IMR-90 (cell line): ENCODE results near the gene DOCK2. TPM values are rescaled to one million over a fixed set of nuclear protein-coding genes. Genes with fewer than 3 reads are reported as not detected.

Experiments
- ATAC-seq: fragments of 200-7000 bp; cut with Tn5 transposase; 2 replicates; pipeline ENCODE4 v1.9.1; 2020; ENCODE audit warnings: low read depth, mild to moderate bottlenecking, moderate library complexity
- BruUV-seq: library from RNA; stranded (reverse); fragments of 400-500 nt; replicated peaks from 2 replicates; lab custom pipeline; 2021; lab: Mats Ljungman, UMichigan
- CTCF ChIA-PET: fragments of 300-600 bp; formaldehyde crosslinking; extraction: SDS; loops from one replicate; lab custom pipeline; 2021; ENCODE audit warnings: antibody characterized with exemption; lab: Yijun Ruan, JAX
- POLR2A ChIA-PET: fragments of 300-600 bp; sonication (Branson Sonifier 250); formaldehyde crosslinking; loops from one replicate; lab custom pipeline; 2022; ENCODE audit warnings: antibody characterized with exemption; ENCODE audit not compliant: unreplicated experiment; lab: Charles Lee
- DNase-seq: peaks from one replicate; pipeline ENCODE4 v3.0.0; 2013
- H2AFZ ChIP-seq: replicated peaks from 2 replicates; pipeline ENCODE3; 2013; ENCODE audit warnings: low read length, mild to moderate bottlenecking; ENCODE audit not compliant: poor library complexity
- H2AK5ac ChIP-seq: 2 replicates; pipeline ENCODE4 v1.6.1; 2013; ENCODE audit warnings: low read depth, low read length, inconsistent platforms
- H2AK9ac ChIP-seq: replicated peaks from 2 replicates; pipeline ENCODE3; 2013; ENCODE audit warnings: mild to moderate bottlenecking, low read depth, low read length, moderate library complexity; ENCODE audit not compliant: poor library complexity
- H2BK120ac ChIP-seq: 2 replicates; pipeline ENCODE4 v1.6.1; 2013; ENCODE audit warnings: low read depth, low read length, inconsistent platforms
- H2BK15ac ChIP-seq: 3 replicates; pipeline ENCODE4 v1.6.1; 2013; ENCODE audit warnings: low read depth, low read length, inconsistent platforms
- H2BK20ac ChIP-seq: 2 replicates; pipeline ENCODE4 v1.6.1; 2013; ENCODE audit warnings: low read depth, mild to moderate bottlenecking, inconsistent platforms, low read length, moderate library complexity
- H2BK5ac ChIP-seq: 2 replicates; pipeline ENCODE4 v1.6.1; 2013; ENCODE audit warnings: mild to moderate bottlenecking, low read depth, low read length, inconsistent platforms; ENCODE audit not compliant: poor library complexity, severe bottlenecking
- H3K14ac ChIP-seq: replicated peaks from 2 replicates; pipeline ENCODE4 v1.6.1; 2013; ENCODE audit warnings: low read depth, low read length, inconsistent platforms
- H3K18ac ChIP-seq: 2 replicates; pipeline ENCODE4 v1.6.1; 2013; ENCODE audit warnings: low read depth, low read length, control low read depth
- H3K23ac ChIP-seq: 2 replicates; pipeline ENCODE4 v1.6.1; 2013; ENCODE audit warnings: low read depth, low read length, inconsistent platforms
- H3K27ac ChIP-seq: 2 replicates; pipeline ENCODE4 v1.5.1; 2013; ENCODE audit warnings: mild to moderate bottlenecking, control low read depth, low read length; ENCODE audit not compliant: insufficient read depth
- H3K27me3 ChIP-seq: 2 replicates; pipeline ENCODE4 v1.6.1; 2013; ENCODE audit warnings: low read length; ENCODE audit not compliant: control insufficient read depth, insufficient read depth
- H3K36me3 ChIP-seq: 2 replicates; pipeline ENCODE4 v1.6.1; 2013; ENCODE audit warnings: low read length, mixed read lengths; ENCODE audit not compliant: control insufficient read depth, insufficient read depth
- H3K4ac ChIP-seq: 2 replicates; pipeline ENCODE4 v1.6.1; 2013; ENCODE audit warnings: low read depth, low read length, inconsistent platforms
- H3K4me1 ChIP-seq: 2 replicates; pipeline ENCODE4 v1.6.1; 2013; ENCODE audit warnings: low read length, mixed read lengths; ENCODE audit not compliant: control insufficient read depth, insufficient read depth
- H3K4me2 ChIP-seq: 2 replicates; pipeline ENCODE4 v1.6.1; 2013; ENCODE audit warnings: low read depth, mild to moderate bottlenecking, control low read depth, low read length, moderate library complexity
- H3K4me3 ChIP-seq: 2 replicates; pipeline ENCODE4 v1.5.1; 2013; ENCODE audit warnings: low read depth, mild to moderate bottlenecking, control low read depth, low read length, moderate library complexity; ENCODE audit not compliant: insufficient read depth
- H3K56ac ChIP-seq: 2 replicates; pipeline ENCODE4 v1.6.1; 2013; ENCODE audit warnings: low read length, inconsistent platforms; ENCODE audit not compliant: insufficient read depth; ENCODE audit errors: extremely low read depth
- H3K79me1 ChIP-seq, 2 experiments: 2 replicates each; pipeline ENCODE4 v1.6.1; 2013; ENCODE audit warnings: low read length in 2 of 2, inconsistent platforms in 1 of 2, low read depth in 1 of 2
- H3K9ac ChIP-seq: 2 replicates; pipeline ENCODE4 v1.6.1; 2013; ENCODE audit warnings: low read depth, low read length, control low read depth
- H3K9me1 ChIP-seq: 2 replicates; pipeline ENCODE4 v1.6.1; 2013; ENCODE audit warnings: low read length, inconsistent platforms; ENCODE audit not compliant: insufficient read depth
- H3K9me3 ChIP-seq: 2 replicates; pipeline ENCODE4 v1.6.1; 2013; ENCODE audit warnings: low read length; ENCODE audit not compliant: control insufficient read depth, insufficient read depth
- H4K20me1 ChIP-seq: 2 replicates; pipeline ENCODE4 v1.6.1; 2013; ENCODE audit warnings: low read length, inconsistent platforms; ENCODE audit not compliant: insufficient read depth
- H4K5ac ChIP-seq: 2 replicates; pipeline ENCODE4 v1.6.1; 2013; ENCODE audit warnings: mild to moderate bottlenecking, low read depth, low read length, control low read depth
- H4K8ac ChIP-seq, 2 experiments: 2 replicates each; pipeline ENCODE4 v1.6.1; 2013; ENCODE audit warnings: low read depth in 2 of 2, low read length in 2 of 2, control low read depth in 1 of 2, inconsistent platforms in 1 of 2
- H4K91ac ChIP-seq: 2 replicates; pipeline ENCODE4 v1.6.1; 2013; ENCODE audit warnings: low read depth, low read length, inconsistent platforms; ENCODE audit not compliant: insufficient read depth
- NFE2L2 ChIP-seq: fragments of 150-350 bp; IDR thresholded peaks from 2 replicates; pipeline ENCODE4 v1.6.1; 2016; ENCODE audit warnings: low read depth, mild to moderate bottlenecking, low read length
- POLR2A ChIP-seq: IDR thresholded peaks from 2 replicates; pipeline ENCODE4 v1.6.1; 2012; ENCODE audit warnings: mild to moderate bottlenecking, low read depth, low read length
- WGBS, 2 experiments: methylation state at CpG; one replicate each; pipeline versions ENCODE4 v1.1.5 to v1.1.7; 2013; ENCODE audit warnings: missing lambda C conversion rate in 2 of 2; ENCODE audit not compliant: insufficient read length in 1 of 2; ENCODE audit errors: extremely low coverage in 2 of 2; 5-methylcytosine and 5-hydroxymethylcytosine counted together
- dilution Hi-C: fragments of 300-500 bp; cut with HindIII; formaldehyde crosslinking; loops from one replicate; pipeline ENCODE4 v1.14.3; 2018; ENCODE audit warnings: low sequenced_read_pairs; ENCODE audit not compliant: unreplicated experiment
- in situ Hi-C: fragments of 300-500 bp; cut with MboI; formaldehyde crosslinking; loops from 3 replicates; pipeline ENCODE4 v1.14.3; 2019; ENCODE audit warnings: low sequenced_read_pairs, inconsistent platforms, mixed read lengths
- intact Hi-C: fragments of 100-400 bp; cut with micrococcal nuclease; formaldehyde crosslinking; loops from 2 replicates; pipeline ENCODE4 v1.10.0; 2022
- polyA plus RNA-seq, 3 experiments: library from polyadenylated mRNA; depleted of rRNA; stranded (reverse); fragments of >200 nt; gene quantifications; 2 replicates each; pipeline ENCODE4 v1.2.3, GENCODE V29; 2012; ENCODE audit warnings: low replicate concordance in 1 of 3
- total RNA-seq: library from RNA; depleted of rRNA; stranded (reverse); fragments of >200 nt; gene quantifications from 2 replicates; pipeline ENCODE4 v1.2.3, GENCODE V29; 2012
- TF ChIP-seq, protein P1 (sequence below): fragments of 150-350 bp; IDR thresholded peaks from 2 replicates; pipeline ENCODE4 v1.6.1; 2016; ENCODE audit warnings: low read depth, mild to moderate bottlenecking, low read length, moderate library complexity, borderline replicate concordance

Gene DOCK2
- total and polyA plus RNA-seq, 2 of the 4 experiments (the other 2 are of a cell fraction), result 0.72 to 3.0 TPM

DNA sequence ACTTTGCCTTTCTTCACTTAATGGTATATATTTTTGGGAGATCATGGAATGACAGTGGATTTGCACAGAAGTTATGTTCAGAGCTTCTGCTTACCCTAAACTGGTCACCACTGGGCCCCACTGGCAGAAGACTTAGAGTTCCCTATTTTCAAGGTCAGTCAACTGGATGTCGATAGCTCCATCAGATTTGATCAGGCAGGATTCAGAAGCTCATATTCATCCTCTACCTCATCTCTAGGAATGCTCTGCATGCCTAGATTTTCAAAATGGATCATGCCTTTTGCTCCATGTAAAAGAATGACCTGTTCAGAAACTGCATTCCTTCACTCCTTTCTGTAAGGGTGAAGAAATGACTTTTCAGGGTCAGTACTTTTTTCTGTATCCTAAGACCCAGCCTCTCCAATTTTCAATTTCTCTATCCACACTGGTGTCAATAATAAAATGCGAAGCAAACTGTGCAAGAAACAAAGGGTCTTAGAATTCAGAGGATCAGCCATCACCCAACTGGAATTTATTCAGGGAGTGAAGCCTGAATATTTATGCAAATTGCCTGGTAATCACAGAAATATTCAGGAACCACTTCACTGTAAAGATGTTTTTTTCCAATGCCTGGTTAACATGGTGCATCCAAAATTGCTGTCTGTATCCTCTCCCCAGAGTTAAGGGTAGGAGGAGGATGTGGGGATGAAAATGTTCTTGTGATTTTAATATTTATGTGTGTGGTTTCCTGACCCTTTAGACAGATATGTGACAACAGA lies 125.4 kb downstream of the DOCK2 start:
- peaks cover 7% of the 10 kb centered on the region for H3K4me1 ChIP-seq
- peak overlapping the region; percentile 36 for H4K91ac ChIP-seq
- peak overlapping the region; percentile 35 to 75; a peak in 3 of 4 replicates for H4K8ac ChIP-seq
- ChIA-PET CTCF (interaction anchor here (1.5 kb wide), 1 partner anchor 218 kb away, joined by 7 read pairs; the partner anchor contains the start of gene INSYN2B), POLR2A (no interaction called here)
- H3K23ac ChIP-seq, result peak overlapping the region; percentile 48; the same call in 1 of the 2 replicates
- H3K9me1 ChIP-seq, result peaks cover 10% of the 10 kb centered on the region
- dilution Hi-C loops (no loop called here), intact Hi-C loops (no loop called here), in situ Hi-C loops (no loop called here)
- no peaks in the 10 kb centered on the region for H3K79me1 ChIP-seq
- H2BK20ac ChIP-seq, result peak overlapping the region; percentile 95
- H3K56ac ChIP-seq, result no peak overlapping the region; the same call in 1 of the 2 replicates
- WGBS, 2 experiments, result no CpG with 5 or more reads among the region's 2 CpGs
- H2BK5ac ChIP-seq, result peak overlapping the region; percentile 56
- peak overlapping the region; percentile 83; the same call in 1 of the 2 replicates for H3K4ac ChIP-seq
- no peak overlapping the region for H2AFZ ChIP-seq
- H3K9me3 ChIP-seq, result no peaks in the 10 kb centered on the region
- no peaks in the 10 kb centered on the region for H3K36me3 ChIP-seq
- DNase-seq (peak; percentile 64), ATAC-seq (peak; percentile 80)
- no peaks in the 10 kb centered on the region for H3K27me3 ChIP-seq
- no peak overlapping the region for H3K4me3 ChIP-seq
- H3K4me2 ChIP-seq, result peak overlapping the region; percentile 12; the same call in 1 of the 2 replicates
- H3K18ac ChIP-seq, result peak overlapping the region; percentile 30; the same call in 1 of the 2 replicates
- 0 out of 2 replicates have a peak overlapping the region, but pooled peaks have one; percentile 67 for H3K14ac ChIP-seq
- H3K27ac ChIP-seq, result no peak overlapping the region
- peak overlapping the region; percentile 75; the same call in 2 of the 3 replicates for H2BK15ac ChIP-seq
- H4K5ac ChIP-seq, result no peak overlapping the region
- H3K9ac ChIP-seq, result no peak overlapping the region
- H2AK9ac ChIP-seq, result no peak overlapping the region
- H4K20me1 ChIP-seq, result no peaks in the 10 kb centered on the region
- H2BK120ac ChIP-seq, result peak overlapping the region; percentile 91
- no TSS peak for BruUV-seq
- no peak overlapping the region for H2AK5ac ChIP-seq
- TF ChIP-seq, protein P1, sequence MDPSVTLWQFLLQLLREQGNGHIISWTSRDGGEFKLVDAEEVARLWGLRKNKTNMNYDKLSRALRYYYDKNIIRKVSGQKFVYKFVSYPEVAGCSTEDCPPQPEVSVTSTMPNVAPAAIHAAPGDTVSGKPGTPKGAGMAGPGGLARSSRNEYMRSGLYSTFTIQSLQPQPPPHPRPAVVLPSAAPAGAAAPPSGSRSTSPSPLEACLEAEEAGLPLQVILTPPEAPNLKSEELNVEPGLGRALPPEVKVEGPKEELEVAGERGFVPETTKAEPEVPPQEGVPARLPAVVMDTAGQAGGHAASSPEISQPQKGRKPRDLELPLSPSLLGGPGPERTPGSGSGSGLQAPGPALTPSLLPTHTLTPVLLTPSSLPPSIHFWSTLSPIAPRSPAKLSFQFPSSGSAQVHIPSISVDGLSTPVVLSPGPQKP, result no peak
- TF ChIP-seq NFE2L2 (no peak), POLR2A (peak; percentile 24; the same call in 1 of the 2 replicates)
